Liver (tissue), 3 donors: ENCODE results near the gene PDCD2L.

ENCODE experiments used
- CTCF ChIP-seq: fragments of 150-350 bp; IDR thresholded peaks from 2 replicates; pipeline ENCODE4 v1.5.1; 2017; ENCODE audit warnings: improper control_type of control experiment, low read depth, low read length; ENCODE audit not compliant: missing input control
- RAD21 ChIP-seq, 2 donors: IDR thresholded peaks; 2 replicates each; pipeline ENCODE4 v1.6.1; 2016; ENCODE audit warnings: antibody characterized with exemption in 2 of 2, mild to moderate bottlenecking in 2 of 2
- TF ChIP-seq, protein P1 (sequence below): IDR thresholded peaks from 2 replicates; pipeline ENCODE4 v1.6.1; 2016; ENCODE audit warnings: antibody characterized with exemption
- donor health status: healthy.
- donor health status: healthy.

DNA sequence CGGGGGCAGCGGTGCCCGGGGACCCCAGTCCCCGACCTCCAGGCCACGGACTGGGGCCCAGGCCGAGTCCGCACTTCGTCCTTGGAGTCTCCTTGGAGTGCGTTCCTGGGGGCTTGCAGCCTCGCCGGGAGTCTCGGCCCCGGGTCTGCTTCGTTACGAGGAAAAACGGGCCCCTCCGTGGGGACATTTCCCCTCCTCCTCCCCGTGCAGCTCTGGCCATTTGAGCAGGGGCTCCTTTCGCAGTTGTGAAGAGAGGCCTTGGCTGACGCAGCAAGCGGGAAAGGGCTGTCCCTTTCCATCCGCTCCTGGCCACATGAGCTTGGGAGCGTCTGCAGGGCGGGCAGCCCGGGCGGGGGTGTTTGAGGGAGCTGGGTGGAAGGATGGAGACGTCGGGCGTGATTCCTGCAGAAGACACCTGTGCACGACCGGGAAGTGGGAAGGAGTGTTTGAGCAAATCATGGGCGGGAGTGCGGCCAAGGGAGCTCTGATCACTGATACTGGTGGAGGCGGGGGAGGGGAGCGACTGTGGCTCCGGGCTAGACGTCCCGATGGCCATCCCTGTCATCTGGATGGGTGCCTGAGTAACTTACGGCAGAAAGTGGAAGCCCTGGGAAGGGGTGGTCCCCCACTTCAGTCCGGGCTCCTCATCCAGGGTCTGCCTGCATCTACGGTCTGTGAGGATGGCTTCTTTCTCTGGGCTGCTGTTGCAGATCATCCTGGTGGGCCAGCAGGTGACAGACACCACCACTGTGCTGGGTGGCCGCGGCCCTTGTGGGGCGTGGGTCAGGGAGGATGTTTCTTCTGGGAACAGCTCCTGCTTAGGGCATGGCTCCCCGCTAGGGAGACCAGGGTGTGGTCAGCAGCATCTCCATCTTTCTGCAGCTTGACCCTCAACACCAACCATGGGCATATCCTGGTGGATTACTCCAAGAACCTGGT lies 38.5 kb upstream of the PDCD2L start:
- TF ChIP-seq CTCF: no peak
- TF ChIP-seq, protein P1, sequence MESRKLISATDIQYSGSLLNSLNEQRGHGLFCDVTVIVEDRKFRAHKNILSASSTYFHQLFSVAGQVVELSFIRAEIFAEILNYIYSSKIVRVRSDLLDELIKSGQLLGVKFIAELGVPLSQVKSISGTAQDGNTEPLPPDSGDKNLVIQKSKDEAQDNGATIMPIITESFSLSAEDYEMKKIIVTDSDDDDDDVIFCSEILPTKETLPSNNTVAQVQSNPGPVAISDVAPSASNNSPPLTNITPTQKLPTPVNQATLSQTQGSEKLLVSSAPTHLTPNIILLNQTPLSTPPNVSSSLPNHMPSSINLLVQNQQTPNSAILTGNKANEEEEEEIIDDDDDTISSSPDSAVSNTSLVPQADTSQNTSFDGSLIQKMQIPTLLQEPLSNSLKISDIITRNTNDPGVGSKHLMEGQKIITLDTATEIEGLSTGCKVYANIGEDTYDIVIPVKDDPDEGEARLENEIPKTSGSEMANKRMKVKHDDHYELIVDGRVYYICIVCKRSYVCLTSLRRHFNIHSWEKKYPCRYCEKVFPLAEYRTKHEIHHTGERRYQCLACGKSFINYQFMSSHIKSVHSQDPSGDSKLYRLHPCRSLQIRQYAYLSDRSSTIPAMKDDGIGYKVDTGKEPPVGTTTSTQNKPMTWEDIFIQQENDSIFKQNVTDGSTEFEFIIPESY: no peak
- no peak for TF ChIP-seq RAD21 (IDR thresholded peaks at IDR 0.05)
